ENCODE data around the gene MRPL41.
A peak's percentile ranks its signal among the peaks of the same experiment; 100 is the strongest.
"Not testable (repeated sequence)": the region's sequence is repeated elsewhere in the genome, so short reads cannot be mapped to it uniquely, and the experiment has no call there.

MRPL41 gene

GRCh38 chr9:137588311-137588710, 36.6 kb downstream of the MRPL41 start:
- DNase-seq: no peak

- no peak for DNase-seq
These were observed 37.2 kb downstream of the MRPL41 start for GRCh38 chr9:137588891-137589290.

GRCh38 chr9:137589441-137590122, 37.9 kb downstream of the MRPL41 start:
- DNase-seq: no peak

- no peak for DNase-seq
These were observed 38.4 kb downstream of the MRPL41 start for GRCh38 chr9:137590123-137590468.

GRCh38 chr9:137590469-137591383, 39.0 kb downstream of the MRPL41 start, which contains the start of gene ZMYND19:
Gene ZMYND19 (minus strand): TSS chr9:137590512. CDS start chr9:137590263, 249 bp downstream.
- peak; percentile 39 for DNase-seq

- DNase-seq: no peak
These were observed 41.1 kb downstream of the MRPL41 start for GRCh38 chr9:137592767-137593166.

GRCh38 chr9:137593176-137593575, 41.5 kb downstream of the MRPL41 start:
- no peak for DNase-seq

- not testable (repeated sequence) for DNase-seq
These were observed 44.9 kb downstream of the MRPL41 start for GRCh38 chr9:137596577-137596976.

- no peak for DNase-seq
These were observed 47.3 kb downstream of the MRPL41 start for GRCh38 chr9:137598943-137599342.
